22Rv1 (cell line): ENCODE results near the gene MSMP.

Experiments used
- H3K27ac ChIP-seq: fragments of 450-650 bp; 2 replicates; pipeline ENCODE4 v1.5.1; 2017
- ZFX ChIP-seq: fragments of 450-650 bp; IDR thresholded peaks from 2 replicates; pipeline ENCODE4 v1.6.1; 2017; ENCODE audit warnings: antibody characterized with exemption, borderline replicate concordance
- TF ChIP-seq, protein P1 (sequence below): fragments of 450-650 bp; IDR thresholded peaks from 2 replicates; pipeline ENCODE4 v1.5.1; 2017; ENCODE audit warnings: mild to moderate bottlenecking

MSMP gene

DNA sequence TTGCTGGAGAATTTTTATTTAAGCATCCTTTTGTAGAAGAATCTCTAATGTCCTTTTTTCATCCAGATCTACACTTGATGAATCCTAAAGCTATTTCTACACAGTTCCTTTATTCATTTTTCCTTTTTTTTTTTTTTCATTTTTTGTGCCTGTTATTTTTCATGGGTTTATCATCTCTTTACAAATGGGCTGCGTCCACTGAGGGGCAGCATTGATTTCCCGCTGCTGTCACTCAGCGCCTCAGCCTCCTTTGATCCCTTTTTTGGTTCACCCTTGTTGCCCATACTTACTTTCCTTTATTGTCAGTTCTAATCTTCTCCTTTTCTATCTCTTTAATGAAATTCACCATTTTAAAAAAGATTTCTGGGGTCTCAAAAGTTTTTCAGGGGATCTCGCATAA, 5.7 kb upstream of the MSMP start:
- no peak for TF ChIP-seq ZFX
- TF ChIP-seq, protein P1, sequence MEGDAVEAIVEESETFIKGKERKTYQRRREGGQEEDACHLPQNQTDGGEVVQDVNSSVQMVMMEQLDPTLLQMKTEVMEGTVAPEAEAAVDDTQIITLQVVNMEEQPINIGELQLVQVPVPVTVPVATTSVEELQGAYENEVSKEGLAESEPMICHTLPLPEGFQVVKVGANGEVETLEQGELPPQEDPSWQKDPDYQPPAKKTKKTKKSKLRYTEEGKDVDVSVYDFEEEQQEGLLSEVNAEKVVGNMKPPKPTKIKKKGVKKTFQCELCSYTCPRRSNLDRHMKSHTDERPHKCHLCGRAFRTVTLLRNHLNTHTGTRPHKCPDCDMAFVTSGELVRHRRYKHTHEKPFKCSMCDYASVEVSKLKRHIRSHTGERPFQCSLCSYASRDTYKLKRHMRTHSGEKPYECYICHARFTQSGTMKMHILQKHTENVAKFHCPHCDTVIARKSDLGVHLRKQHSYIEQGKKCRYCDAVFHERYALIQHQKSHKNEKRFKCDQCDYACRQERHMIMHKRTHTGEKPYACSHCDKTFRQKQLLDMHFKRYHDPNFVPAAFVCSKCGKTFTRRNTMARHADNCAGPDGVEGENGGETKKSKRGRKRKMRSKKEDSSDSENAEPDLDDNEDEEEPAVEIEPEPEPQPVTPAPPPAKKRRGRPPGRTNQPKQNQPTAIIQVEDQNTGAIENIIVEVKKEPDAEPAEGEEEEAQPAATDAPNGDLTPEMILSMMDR: no peak
- H3K27ac ChIP-seq: no peak overlapping the region

DNA sequence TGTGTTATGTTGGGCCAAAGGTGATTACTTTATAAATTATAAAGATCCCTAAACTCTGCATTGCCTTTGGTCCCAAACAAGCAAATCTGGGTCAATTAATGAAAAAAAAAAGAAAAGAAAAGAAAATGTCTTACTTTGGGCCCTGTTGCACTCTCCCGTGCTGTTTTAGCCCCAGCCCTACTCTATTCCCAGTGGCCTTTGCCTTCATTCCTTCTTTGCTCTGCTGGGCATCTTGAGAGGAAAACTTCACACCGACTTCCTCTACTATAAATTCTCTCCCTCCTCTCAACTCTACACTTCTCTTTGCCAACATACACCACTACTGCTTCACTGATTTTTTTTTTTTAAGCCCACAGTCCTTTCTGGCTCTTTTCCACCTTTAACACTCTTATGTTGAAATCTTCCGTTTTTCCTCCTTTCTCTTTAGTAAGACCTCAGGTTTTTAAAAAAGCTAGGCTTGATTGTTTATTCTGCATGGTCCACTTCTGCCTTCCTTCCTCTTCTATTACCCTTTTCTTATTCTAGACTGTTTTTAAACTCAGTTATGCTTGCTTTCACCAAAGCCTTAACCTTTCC, 4.5 kb upstream of the MSMP start:
- no peak overlapping the region for H3K27ac ChIP-seq
- TF ChIP-seq, protein P1: no peak
- no peak for TF ChIP-seq ZFX

DNA sequence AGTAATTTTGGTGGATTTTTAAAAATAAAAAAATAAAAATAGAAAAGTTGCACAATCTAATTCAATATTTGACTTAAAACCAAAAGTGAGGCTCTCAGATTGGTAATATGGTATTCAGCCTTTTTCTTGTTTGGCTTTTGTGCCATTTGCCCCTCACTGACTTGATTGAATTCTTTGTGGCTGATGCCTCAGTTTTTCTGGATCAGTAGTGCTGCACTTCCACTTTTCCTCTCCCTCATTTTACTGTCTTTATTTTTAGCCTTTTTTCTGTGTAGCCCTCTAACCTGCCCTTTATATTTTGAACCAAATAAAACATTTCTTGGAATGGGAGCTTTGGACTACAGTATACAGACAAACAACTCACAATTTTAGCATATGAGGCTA, 3.8 kb upstream of the MSMP start:
- H3K27ac ChIP-seq: no peak overlapping the region
- TF ChIP-seq ZFX: no peak
- TF ChIP-seq, protein P1: no peak

DNA sequence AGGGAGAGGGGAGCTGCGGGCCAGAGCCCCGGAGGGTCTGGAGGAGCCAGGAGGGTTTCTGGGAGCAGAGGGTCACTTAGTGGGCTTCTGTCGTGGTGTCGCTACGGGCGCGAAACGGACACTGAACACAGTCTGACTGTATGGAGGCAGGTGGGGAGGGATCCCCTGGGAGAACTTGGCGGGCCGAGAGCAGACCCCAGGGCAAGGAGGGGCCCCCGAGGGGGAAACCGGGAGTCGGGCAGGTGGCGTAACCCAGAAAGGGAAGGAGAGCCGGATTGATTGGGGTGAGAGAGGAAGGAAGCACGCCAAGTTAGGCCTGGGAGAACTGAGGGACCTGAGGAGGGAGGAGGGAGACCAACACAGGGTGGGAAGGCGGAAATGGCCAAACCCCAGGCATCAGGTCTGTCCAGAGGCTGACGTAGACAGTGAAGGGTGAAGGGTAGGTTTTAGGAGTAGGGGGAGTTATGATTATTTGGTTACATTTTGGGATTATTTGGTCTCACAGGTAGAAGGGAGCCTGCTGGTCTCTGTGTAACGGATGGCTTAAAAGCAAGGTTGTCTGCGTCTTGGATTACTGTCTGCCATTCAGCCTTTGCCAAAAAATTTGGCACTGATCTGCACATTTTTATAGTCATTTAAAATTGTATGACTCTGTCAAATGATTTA, 3.3 kb upstream of the MSMP start:
- no peak for TF ChIP-seq ZFX
- TF ChIP-seq, protein P1: no peak
- H3K27ac ChIP-seq: no peak overlapping the region

DNA sequence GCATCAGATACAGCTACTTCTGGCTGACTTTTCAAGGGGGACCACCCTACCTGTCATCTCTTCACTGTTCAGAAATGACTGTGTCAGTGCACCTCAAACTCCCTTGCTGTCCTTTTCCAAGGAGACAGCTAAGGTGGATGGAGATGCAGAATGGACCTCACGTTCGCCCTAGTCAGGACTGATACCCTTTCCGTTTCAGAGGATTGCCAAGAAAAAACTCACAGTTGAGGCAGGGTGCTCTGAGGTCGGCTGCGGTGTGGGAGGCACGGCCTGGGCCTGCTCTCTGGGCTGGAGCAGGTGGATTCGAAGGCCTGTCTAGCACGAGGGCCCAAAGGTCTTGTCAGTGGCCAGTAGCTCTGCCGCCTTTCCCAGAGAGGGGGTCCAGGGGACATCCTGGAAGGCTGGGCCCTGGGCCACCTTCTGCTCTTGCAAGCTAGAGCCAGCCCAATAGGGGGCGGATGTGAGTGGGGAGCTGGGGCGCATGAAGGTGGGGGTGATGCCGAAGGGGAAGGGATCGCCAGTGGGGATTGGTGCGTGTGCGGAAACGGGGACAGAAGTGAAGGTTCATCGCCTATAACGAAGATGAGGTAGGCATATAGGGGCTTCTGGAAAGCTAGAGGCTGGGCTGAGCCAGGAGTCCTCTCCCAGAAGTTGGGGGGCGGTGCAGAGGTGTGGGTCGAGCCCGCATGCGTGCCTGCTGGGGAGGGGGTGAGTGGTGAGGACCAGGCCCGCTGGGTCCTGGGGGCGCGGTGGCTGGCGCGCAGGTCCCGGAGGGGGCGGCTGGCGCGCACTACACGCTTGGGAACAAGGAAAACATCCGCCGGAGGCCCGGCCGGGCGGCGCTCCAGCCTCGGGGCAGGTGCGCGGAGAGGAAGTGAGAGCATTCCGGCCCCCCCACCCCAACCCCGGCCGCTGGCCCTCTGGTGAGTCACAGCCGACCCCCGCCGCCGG, 2.5 kb upstream of the MSMP start:
- H3K27ac ChIP-seq: no peak overlapping the region
- TF ChIP-seq, protein P1: peak; percentile 22
- TF ChIP-seq ZFX: no peak

DNA sequence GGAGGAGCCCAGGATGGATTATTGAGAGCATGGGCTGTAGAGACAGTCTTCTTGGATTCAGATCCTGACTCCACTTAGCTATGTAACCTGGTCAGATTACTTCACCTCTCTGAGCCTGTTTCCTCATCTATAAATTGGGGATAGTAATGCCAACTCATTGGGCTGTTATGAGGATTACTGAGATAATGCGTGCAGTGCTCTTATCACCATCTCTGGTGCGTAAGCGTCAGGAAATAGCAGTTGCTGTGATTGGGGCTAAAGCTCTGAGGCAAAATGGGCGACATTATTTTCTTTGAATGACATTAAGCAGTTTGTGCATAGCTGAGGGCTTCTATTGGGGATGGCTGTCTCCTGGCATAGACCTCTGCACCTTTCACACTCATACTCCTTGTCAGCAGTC, 995 bp upstream of the MSMP start:
- TF ChIP-seq ZFX: no peak
- TF ChIP-seq, protein P1: no peak
- no peak overlapping the region for H3K27ac ChIP-seq
